GM12878 (cell line): ENCODE results near the gene FNDC3B. TPM values are rescaled to one million over a fixed set of nuclear protein-coding genes. Genes with fewer than 3 reads are reported as not detected.

ENCODE experiments used
- ATAC-seq: fragments of 200-7000 bp; cut with Tn5 transposase; 3 replicates; pipeline ENCODE4 v1.9.1; 2020; ENCODE audit warnings: mild to moderate bottlenecking, moderate library complexity
- BruUV-seq: library from RNA; stranded (reverse); fragments of 400-500 nt; replicated peaks from 2 replicates; lab custom pipeline; 2021; lab: Mats Ljungman, UMichigan
- CTCF ChIA-PET: fragments of 300-600 bp; sonication (Branson Sonifier 250); formaldehyde crosslinking; extraction: SDS; loops from one replicate; lab custom pipeline; 2021; ENCODE audit warnings: inconsistent platforms; lab: Yijun Ruan, JAX
- POLR2A ChIA-PET: fragments of 350-600 bp; formaldehyde crosslinking; extraction: SDS; loops from one replicate; lab custom pipeline; 2021; ENCODE audit warnings: inconsistent platforms; lab: Charles Lee
- RAD21 ChIA-PET: fragments of 300-600 bp; sonication (Branson Sonifier 250); formaldehyde crosslinking; loops from one replicate; lab custom pipeline; 2023; ENCODE audit warnings: antibody characterized with exemption; ENCODE audit not compliant: unreplicated experiment; lab: Charles Lee
- SMC1A ChIA-PET: fragments of 300-600 bp; sonication (Branson Sonifier 250); formaldehyde crosslinking; loops from one replicate; lab custom pipeline; 2023; ENCODE audit not compliant: unreplicated experiment, uncharacterized antibody; lab: Charles Lee
- DNase-seq: peaks from one replicate; pipeline ENCODE4 v3.0.0-alpha.2; 2011; ENCODE audit warnings: low read depth, low spot score
- FAIRE-seq: peaks from 3 replicates; lab custom pipeline; 2011; peaks lifted over from hg19 to GRCh38; lab: Jason Lieb, UNC
- H2AFZ ChIP-seq: 2 replicates; pipeline ENCODE4 v1.6.0; 2011; ENCODE audit warnings: low read depth, low read length, control low read depth; ENCODE audit not compliant: control insufficient read depth
- H3K27ac ChIP-seq: 2 replicates; pipeline ENCODE4 v1.5.1; 2011; ENCODE audit warnings: control low read depth; ENCODE audit not compliant: control insufficient read depth, insufficient read depth
- H3K27me3 ChIP-seq, 2 experiments: replicated peaks in 1 of 2; 2 replicates each; pipeline versions ENCODE4 v1.6.0 to v1.6.1; 2011; ENCODE audit warnings: low read length in 1 of 2; ENCODE audit not compliant: control insufficient read depth in 2 of 2, insufficient read depth in 2 of 2
- H3K36me3 ChIP-seq, 2 experiments: 2 replicates each; pipeline ENCODE4 v1.5.1; 2011; ENCODE audit warnings: low read length in 1 of 2; ENCODE audit not compliant: control insufficient read depth in 2 of 2, insufficient read depth in 2 of 2
- H3K4me1 ChIP-seq: 2 replicates; pipeline ENCODE4 v1.6.1; 2011; ENCODE audit warnings: mild to moderate bottlenecking, low read length, moderate library complexity, mixed read lengths; ENCODE audit not compliant: control insufficient read depth, insufficient read depth
- H3K4me2 ChIP-seq: 2 replicates; pipeline ENCODE4 v1.6.0; 2011; ENCODE audit warnings: control low read depth; ENCODE audit not compliant: control insufficient read depth, insufficient read depth
- H3K4me3 ChIP-seq: fragments of 200-600 bp; sonication (generic); 2 replicates; pipeline ENCODE4 v1.5.1; 2016
- H3K79me2 ChIP-seq: 2 replicates; pipeline ENCODE4 v1.6.0; 2011; ENCODE audit warnings: low read length; ENCODE audit not compliant: control insufficient read depth, insufficient read depth
- H3K9ac ChIP-seq: 2 replicates; pipeline ENCODE4 v1.8.0; 2011; ENCODE audit warnings: low read length, control low read depth, mixed read lengths; ENCODE audit not compliant: control insufficient read depth, insufficient read depth
- H3K9me3 ChIP-seq: replicated peaks from 3 replicates; pipeline ENCODE4 v1.5.1; 2011; ENCODE audit warnings: mild to moderate bottlenecking, low read length; ENCODE audit not compliant: control insufficient read depth, insufficient read depth
- H4K20me1 ChIP-seq: 2 replicates; pipeline ENCODE4 v1.6.0; 2011; ENCODE audit not compliant: control insufficient read depth, insufficient read depth
- EGR1 ChIP-seq, 2 experiments: IDR thresholded peaks; 1 replicate in 1 of 2; 2 replicates in 1 of 2; pipeline ENCODE4 v1.6.1; 2011 to 2012; ENCODE audit warnings: low read depth in 2 of 2, low read length in 2 of 2, borderline replicate concordance in 1 of 2, mild to moderate bottlenecking in 1 of 2, moderate library complexity in 1 of 2
- IKZF1 ChIP-seq: fragments of 450-650 bp; conservative IDR thresholded peaks from 2 replicates; pipeline ENCODE4 v1.6.1; 2017; ENCODE audit warnings: antibody characterized with exemption, mild to moderate bottlenecking
- JUNB ChIP-seq: IDR thresholded peaks from 2 replicates; pipeline ENCODE4 v1.6.1; 2016; ENCODE audit warnings: antibody characterized with exemption, mild to moderate bottlenecking
- NFYA ChIP-seq: IDR thresholded peaks from 2 replicates; pipeline ENCODE4 v1.6.1; 2011; ENCODE audit warnings: low read depth, mild to moderate bottlenecking, low read length, improper control_type of control experiment, borderline replicate concordance
- RAD21 ChIP-seq: IDR thresholded peaks from 2 replicates; pipeline ENCODE4 v1.6.1; 2011; ENCODE audit warnings: mild to moderate bottlenecking, low read depth, low read length, moderate library complexity; ENCODE audit not compliant: insufficient read depth
- RELB ChIP-seq: fragments of 450-650 bp; IDR thresholded peaks from 2 replicates; pipeline ENCODE4 v1.6.1; 2017; ENCODE audit warnings: low read depth, mild to moderate bottlenecking, moderate library complexity
- RUNX3 ChIP-seq: IDR thresholded peaks from 2 replicates; pipeline ENCODE4 v1.6.1; 2012; ENCODE audit warnings: low read length, inconsistent platforms
- SP1 ChIP-seq: IDR thresholded peaks from one replicate; pipeline ENCODE4 v1.6.1; 2011; ENCODE audit warnings: low read depth, low read length
- TARDBP ChIP-seq: IDR thresholded peaks from 2 replicates; pipeline ENCODE4 v1.6.1; 2016; ENCODE audit warnings: borderline replicate concordance
- ZBTB40 ChIP-seq: fragments of 450-650 bp; IDR thresholded peaks from 2 replicates; pipeline ENCODE4 v1.6.1; 2016; ENCODE audit warnings: mild to moderate bottlenecking, moderate library complexity, borderline replicate concordance
- ZNF592 ChIP-seq: fragments of 450-650 bp; IDR thresholded peaks from 2 replicates; pipeline ENCODE4 v1.6.1; 2017; ENCODE audit warnings: mild to moderate bottlenecking, moderate library complexity
- WGBS: methylation state at CpG from one replicate; pipeline ENCODE4 v1.1.6; 2016; ENCODE audit warnings: low lambda C conversion rate; ENCODE audit not compliant: insufficient replicate concordance, insufficient coverage; ENCODE audit errors: missing lambda C conversion rate; 5-methylcytosine and 5-hydroxymethylcytosine counted together
- in situ Hi-C: fragments of 300-500 bp; cut with MboI; formaldehyde crosslinking; loops from 9 replicates; pipeline ENCODE4 v1.14.3; 2018; ENCODE audit warnings: mixed read lengths
- intact Hi-C: fragments of 100-400 bp; cut with micrococcal nuclease; formaldehyde crosslinking; loops from one replicate; pipeline ENCODE4 v1.14.2; 2022; ENCODE audit not compliant: unreplicated experiment
- polyA plus RNA-seq, 11 experiments: library from polyadenylated mRNA; depleted of rRNA in 4 of 11; unstranded in 6 of 11; stranded (reverse) in 5 of 11; fragments of >200 nt; fragmentation: Nextera tagmentation in 4 of 11; fragmentation: Illumina TruSeq in 1 of 11; extraction: Ambion mirVana in 4 of 11; extraction: Trizol in 1 of 11; gene quantifications; 1 replicate in 1 of 11; 2 replicates in 10 of 11; pipeline versions ENCODE4 v1.2.1 to v1.2.3, GENCODE V29; 2011 to 2016; ENCODE audit warnings: inconsistent platforms in 2 of 11, missing spikeins in 2 of 11, low read depth in 1 of 11
- total RNA-seq, 4 experiments: library from RNA; depleted of rRNA in 3 of 4; stranded (reverse); fragments of >200 nt in 3 of 4; fragmentation: Illumina TruSeq in 1 of 4; extraction: Trizol in 1 of 4; gene quantifications; 2 replicates each; pipeline versions ENCODE4 v1.2.1 to v1.2.3, GENCODE V29; 2013 to 2021

FNDC3B gene
- total and polyA plus RNA-seq, 10 of the 15 experiments (the other 5 are each of a cell fraction or from before 2014, with no cell fraction given) = 7.9 to 35.0 (median 18.5) TPM

GRCh38 chr3:172148241-172148640 is 108.9 kb downstream of the FNDC3B start:
- Histone ChIP-seq H3K36me3 (peaks cover 4 to 10% of the 10 kb centered on the region in 2 experiments; a peak in 1 of 4 replicates), H3K4me3 (0 out of 2 replicates have a peak overlapping the region, but pooled peaks have one; percentile 9), H3K27ac (peak overlapping the region; percentile 48; the same call in 1 of the 2 replicates), H3K4me2 (peak overlapping the region; percentile 23), H4K20me1 (no peaks in the 10 kb centered on the region), H3K9me3 (peaks cover 2% of the 10 kb centered on the region; the same call in 1 of the 3 replicates), H3K79me2 (peaks cover 70% of the 10 kb centered on the region), H3K9ac (no peak overlapping the region), H2AFZ (no peak overlapping the region), H3K27me3 (no peaks in the 10 kb centered on the region), H3K4me1 (peaks cover 48% of the 10 kb centered on the region)
- SMC1A ChIA-PET = interaction anchor here (0.7 to 23.1 kb wide), 13 partner anchors 10 to 334 kb away, joined by 3 to 441 read pairs (median 6); no protein-coding TSS in a partner anchor
- CTCF ChIA-PET = interaction anchor here (0.8 to 2.1 kb wide), 5 partner anchors 11 to 103 kb away, joined by 3 to 7 read pairs (median 5); no protein-coding TSS in a partner anchor
- ATAC-seq = peak; percentile 29
- RAD21 ChIA-PET = interaction anchor here (2.0 to 6.8 kb wide), 5 partner anchors 9 to 184 kb away, joined by 5 to 71 read pairs (median 37); no protein-coding TSS in a partner anchor
- WGBS = 65% methylated on average over 2 of the region's 2 CpGs
- in situ Hi-C loops = no loop called here
- no peak for DNase-seq
- POLR2A ChIA-PET = interaction anchor here (1.1 to 1.3 kb wide), 2 partner anchors 26 to 33 kb away, joined by 3 to 4 read pairs; no protein-coding TSS in a partner anchor
- no peak for FAIRE-seq
- BruUV-seq = no TSS peak
- intact Hi-C loops = loop anchor here (2.0 kb wide), 2 partner anchors 15 to 65 kb away; no protein-coding TSS in a partner anchor
- TF ChIP-seq JUNB (peak; percentile 32; the same call in 1 of the 2 replicates), NFYA (no peak), IKZF1 (peak; percentile 12; the same call in 1 of the 2 replicates), RELB (0 out of 2 replicates have a peak, but pooled peaks have one; percentile 43), ZBTB40 (no peak), EGR1 (IDR thresholded peaks at IDR 0.05; ENCODE audit: borderline replicate concordance in 1 of 2, low read depth in 2 of 2, low read length in 2 of 2) (no peak), ZNF592 (no peak), SP1 (no peak), RAD21 (no peak), TARDBP (no peak), RUNX3 (peak; percentile 33; the same call in 1 of the 2 replicates)
